HepG2 (cell line): ENCODE measurements around the gene PTRH2. TPM values are rescaled to one million over a fixed set of nuclear protein-coding genes. Genes with fewer than 3 reads are reported as not detected.

Experiments
- CEBPG ChIP-seq: IDR thresholded peaks from 2 replicates; pipeline ENCODE4 v1.6.1; 2016
- HHEX ChIP-seq: IDR thresholded peaks from 2 replicates; pipeline ENCODE4 v1.6.1; 2016; ENCODE audit warnings: control low read depth
- HIVEP1 ChIP-seq: sonication (generic); formaldehyde crosslinking; IDR thresholded peaks from 2 replicates; pipeline ENCODE4 v1.4.0; 2020; ENCODE audit warnings: mild to moderate bottlenecking, missing genetic modification reagents
- HNRNPL ChIP-seq: fragments of 200-400 bp; formaldehyde crosslinking; IDR thresholded peaks from 2 replicates; pipeline ENCODE4 v1.6.1; 2017; ENCODE audit warnings: mild to moderate bottlenecking, low read depth, low read length
- LCORL ChIP-seq, 2 experiments: fragments of 450-650 bp in 1 of 2; sonication (generic) in 1 of 2; formaldehyde crosslinking in 1 of 2; IDR thresholded peaks; 2 replicates each; pipeline versions ENCODE4 v1.5.0 to v1.6.1; 2017 to 2020; ENCODE audit warnings: antibody characterized with exemption in 1 of 2, missing genetic modification reagents in 1 of 2
- POLR2AphosphoS5 ChIP-seq: IDR thresholded peaks from 2 replicates; pipeline ENCODE4 v1.6.1; 2012; ENCODE audit warnings: low read depth, low read length
- POLR2G ChIP-seq: fragments of 200-400 bp; formaldehyde crosslinking; IDR thresholded peaks from 2 replicates; pipeline ENCODE4 v1.6.1; 2018; ENCODE audit warnings: mild to moderate bottlenecking, low read depth, low read length, moderate library complexity
- TARDBP ChIP-seq: sonication (generic); formaldehyde crosslinking; IDR thresholded peaks from 2 replicates; pipeline ENCODE4 v1.8.0; 2022; ENCODE audit warnings: mild to moderate bottlenecking, missing genetic modification reagents
- TCF7L2 ChIP-seq: IDR thresholded peaks from 2 replicates; pipeline ENCODE4 v1.6.1; 2011; ENCODE audit warnings: mild to moderate bottlenecking, low read depth, low read length, moderate library complexity
- ZNF318 ChIP-seq: sonication (generic); formaldehyde crosslinking; IDR thresholded peaks from 2 replicates; pipeline ENCODE4 v1.4.0; 2020; ENCODE audit warnings: mild to moderate bottlenecking, missing genetic modification reagents
- ZNF546 ChIP-seq: sonication (generic); formaldehyde crosslinking; conservative IDR thresholded peaks from 2 replicates; pipeline ENCODE4 v1.8.1; 2023; ENCODE audit warnings: mild to moderate bottlenecking, missing genetic modification reagents
- ZNF576 ChIP-seq: sonication (generic); formaldehyde crosslinking; IDR thresholded peaks from 2 replicates; pipeline ENCODE4 v1.4.0; 2020; ENCODE audit warnings: mild to moderate bottlenecking, missing genetic modification reagents
- ZNF598 ChIP-seq: sonication (generic); formaldehyde crosslinking; IDR thresholded peaks from 2 replicates; pipeline ENCODE4 v1.5.1; 2020; ENCODE audit warnings: mild to moderate bottlenecking, missing genetic modification reagents, borderline replicate concordance
- ZNF670 ChIP-seq: sonication (generic); formaldehyde crosslinking; IDR thresholded peaks from 2 replicates; pipeline ENCODE4 v1.8.0; 2022; ENCODE audit warnings: mild to moderate bottlenecking, missing genetic modification reagents, borderline replicate concordance
- polyA plus RNA-seq, 8 experiments: library from polyadenylated mRNA; depleted of rRNA in 3 of 8; stranded (reverse) in 7 of 8; unstranded in 1 of 8; fragments of >200 nt; fragmentation: Illumina TruSeq in 4 of 8; extraction: Trizol in 4 of 8; gene quantifications; 2 replicates each; pipeline versions ENCODE4 v1.2.1 to v1.2.3, GENCODE V29; 2011 to 2016; ENCODE audit warnings: low read depth in 4 of 8, missing spikeins in 1 of 8, mixed read lengths in 1 of 8; ENCODE audit not compliant: insufficient read depth in 1 of 8
- total RNA-seq, 5 experiments: library from RNA; depleted of rRNA; stranded (reverse); fragments of >200 nt; fragmentation: Illumina TruSeq; extraction: Trizol; gene quantifications; 2 replicates each; pipeline ENCODE4 v1.2.3, GENCODE V29; 2016; ENCODE audit warnings: low read depth in 1 of 5
- TF ChIP-seq, protein P1 (sequence below), 2 experiments: sonication (generic) in 1 of 2; formaldehyde crosslinking in 1 of 2; IDR thresholded peaks; 2 replicates each; pipeline versions ENCODE4 v1.6.1 to v1.9.0; 2014 to 2022; ENCODE audit warnings: antibody characterized with exemption in 1 of 2, borderline replicate concordance in 1 of 2, inconsistent platforms in 1 of 2, low read depth in 1 of 2, missing genetic modification reagents in 1 of 2

PTRH2 gene
- total and polyA plus RNA-seq, 2 of the 13 experiments (the other 11 are each of a cell fraction or from before 2014, with no cell fraction given): 67.7 to 83.3 TPM

GRCh38 chr17:59695945-59696681, 11.1 kb downstream of the PTRH2 start (continued):
- TF ChIP-seq ZNF318 (CRISPR knock-in tag) (no peak), TARDBP (CRISPR knock-in tag) (0 out of 2 replicates have a peak, but pooled peaks have one; percentile 16), ZNF670 (no peak), HHEX (CRISPR knock-in tag) (no peak), ZNF576 (CRISPR knock-in tag) (no peak), POLR2G (peak; percentile 44; the same call in 1 of the 2 replicates), ZNF546 (no peak), TCF7L2 (no peak), HIVEP1 (CRISPR knock-in tag) (no peak), POLR2AphosphoS5 (peak; percentile 26; the same call in 1 of the 2 replicates), ZNF598 (CRISPR knock-in tag) (no peak), HNRNPL (no peak), CEBPG (CRISPR knock-in tag) (peak; percentile 60), LCORL (IDR thresholded peaks at IDR 0.05) (no peak), LCORL (CRISPR knock-in tag; IDR thresholded peaks at IDR 0.05) (no peak)
- TF ChIP-seq, protein P1, sequence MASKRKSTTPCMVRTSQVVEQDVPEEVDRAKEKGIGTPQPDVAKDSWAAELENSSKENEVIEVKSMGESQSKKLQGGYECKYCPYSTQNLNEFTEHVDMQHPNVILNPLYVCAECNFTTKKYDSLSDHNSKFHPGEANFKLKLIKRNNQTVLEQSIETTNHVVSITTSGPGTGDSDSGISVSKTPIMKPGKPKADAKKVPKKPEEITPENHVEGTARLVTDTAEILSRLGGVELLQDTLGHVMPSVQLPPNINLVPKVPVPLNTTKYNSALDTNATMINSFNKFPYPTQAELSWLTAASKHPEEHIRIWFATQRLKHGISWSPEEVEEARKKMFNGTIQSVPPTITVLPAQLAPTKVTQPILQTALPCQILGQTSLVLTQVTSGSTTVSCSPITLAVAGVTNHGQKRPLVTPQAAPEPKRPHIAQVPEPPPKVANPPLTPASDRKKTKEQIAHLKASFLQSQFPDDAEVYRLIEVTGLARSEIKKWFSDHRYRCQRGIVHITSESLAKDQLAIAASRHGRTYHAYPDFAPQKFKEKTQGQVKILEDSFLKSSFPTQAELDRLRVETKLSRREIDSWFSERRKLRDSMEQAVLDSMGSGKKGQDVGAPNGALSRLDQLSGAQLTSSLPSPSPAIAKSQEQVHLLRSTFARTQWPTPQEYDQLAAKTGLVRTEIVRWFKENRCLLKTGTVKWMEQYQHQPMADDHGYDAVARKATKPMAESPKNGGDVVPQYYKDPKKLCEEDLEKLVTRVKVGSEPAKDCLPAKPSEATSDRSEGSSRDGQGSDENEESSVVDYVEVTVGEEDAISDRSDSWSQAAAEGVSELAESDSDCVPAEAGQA (IDR thresholded peaks at IDR 0.05; ENCODE audit: low read depth): no peak
- TF ChIP-seq, protein P1 (CRISPR knock-in tag; IDR thresholded peaks at IDR 0.05; ENCODE audit: borderline replicate concordance): no peak
